Raji (cell line): ENCODE measurements around the gene ZBTB4.
"Not testable (repeated sequence)": the region's sequence is repeated elsewhere in the genome, so short reads cannot be mapped to it uniquely, and the experiment has no call there.

Experiments used
- POLR2A ChIP-seq: IDR thresholded peaks from 2 replicates; pipeline ENCODE4 v1.6.1; 2011; ENCODE audit warnings: low read depth, low read length, control low read depth; ENCODE audit not compliant: insufficient read depth

ZBTB4 gene

DNA sequence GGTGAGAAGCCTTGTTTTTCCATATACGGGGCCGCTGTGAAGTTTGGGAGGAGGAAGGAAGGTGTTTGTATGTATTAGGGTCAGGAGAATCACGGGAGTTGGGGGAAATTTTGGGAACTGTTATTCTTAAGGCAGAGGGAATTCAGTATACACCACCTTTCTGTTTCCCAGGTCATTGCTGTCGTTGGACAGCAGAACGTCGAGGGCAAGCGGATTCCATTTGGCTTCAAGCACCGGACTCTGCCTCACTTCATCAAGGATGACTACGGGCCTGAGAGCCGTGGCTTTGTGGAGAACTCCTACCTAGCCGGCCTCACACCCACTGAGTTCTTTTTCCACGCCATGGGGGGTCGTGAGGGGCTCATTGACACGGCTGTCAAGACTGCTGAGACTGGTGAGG, 22.3 kb upstream of the ZBTB4 start:
- TF ChIP-seq POLR2A, result no peak

DNA sequence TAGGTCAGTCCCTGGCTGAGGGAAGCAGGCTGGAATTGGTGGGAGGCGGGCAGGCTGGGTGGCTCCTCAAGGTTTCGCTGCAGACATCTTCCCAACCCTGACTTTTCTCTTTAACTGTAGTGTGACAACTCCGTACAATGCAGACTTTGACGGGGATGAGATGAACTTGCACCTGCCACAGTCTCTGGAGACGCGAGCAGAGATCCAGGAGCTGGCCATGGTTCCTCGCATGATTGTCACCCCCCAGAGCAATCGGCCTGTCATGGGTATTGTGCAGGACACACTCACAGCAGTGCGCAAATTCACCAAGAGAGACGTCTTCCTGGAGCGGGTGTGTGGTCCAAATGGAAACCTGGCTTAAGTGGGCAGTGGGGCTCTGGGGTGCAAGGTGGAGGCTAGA, 19.7 kb upstream of the ZBTB4 start:
- no peak for TF ChIP-seq POLR2A

DNA sequence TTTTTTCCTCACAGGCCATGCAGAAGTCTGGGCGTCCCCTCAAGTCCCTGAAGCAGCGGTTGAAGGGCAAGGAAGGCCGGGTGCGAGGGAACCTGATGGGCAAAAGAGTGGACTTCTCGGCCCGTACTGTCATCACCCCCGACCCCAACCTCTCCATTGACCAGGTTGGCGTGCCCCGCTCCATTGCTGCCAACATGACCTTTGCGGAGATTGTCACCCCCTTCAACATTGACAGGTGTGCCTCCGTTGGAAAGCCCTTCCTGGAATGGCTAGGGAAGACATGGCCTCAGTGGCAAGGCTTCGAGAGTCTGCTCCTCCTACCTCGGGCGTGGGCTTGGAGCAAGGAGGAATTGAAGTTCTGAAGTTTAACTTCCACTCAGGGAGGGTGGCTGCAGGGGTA, 18.2 kb upstream of the ZBTB4 start:
- TF ChIP-seq POLR2A, result no peak

DNA sequence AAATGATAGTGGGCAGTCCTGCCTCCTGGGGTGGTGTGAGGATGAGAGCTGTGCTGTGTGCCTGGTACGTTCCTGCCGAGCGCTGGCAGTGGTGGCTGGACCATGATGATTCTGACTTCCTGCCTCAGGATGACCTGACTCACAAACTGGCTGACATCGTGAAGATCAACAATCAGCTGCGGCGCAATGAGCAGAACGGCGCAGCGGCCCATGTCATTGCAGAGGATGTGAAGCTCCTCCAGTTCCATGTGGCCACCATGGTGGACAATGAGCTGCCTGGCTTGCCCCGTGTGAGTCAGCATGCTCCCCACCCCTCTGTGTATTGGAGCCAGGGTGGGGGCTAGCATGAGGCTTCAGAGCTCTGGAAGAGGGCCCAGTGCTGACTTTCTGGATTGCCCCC, 17.8 kb upstream of the ZBTB4 start:
- no peak for TF ChIP-seq POLR2A

DNA sequence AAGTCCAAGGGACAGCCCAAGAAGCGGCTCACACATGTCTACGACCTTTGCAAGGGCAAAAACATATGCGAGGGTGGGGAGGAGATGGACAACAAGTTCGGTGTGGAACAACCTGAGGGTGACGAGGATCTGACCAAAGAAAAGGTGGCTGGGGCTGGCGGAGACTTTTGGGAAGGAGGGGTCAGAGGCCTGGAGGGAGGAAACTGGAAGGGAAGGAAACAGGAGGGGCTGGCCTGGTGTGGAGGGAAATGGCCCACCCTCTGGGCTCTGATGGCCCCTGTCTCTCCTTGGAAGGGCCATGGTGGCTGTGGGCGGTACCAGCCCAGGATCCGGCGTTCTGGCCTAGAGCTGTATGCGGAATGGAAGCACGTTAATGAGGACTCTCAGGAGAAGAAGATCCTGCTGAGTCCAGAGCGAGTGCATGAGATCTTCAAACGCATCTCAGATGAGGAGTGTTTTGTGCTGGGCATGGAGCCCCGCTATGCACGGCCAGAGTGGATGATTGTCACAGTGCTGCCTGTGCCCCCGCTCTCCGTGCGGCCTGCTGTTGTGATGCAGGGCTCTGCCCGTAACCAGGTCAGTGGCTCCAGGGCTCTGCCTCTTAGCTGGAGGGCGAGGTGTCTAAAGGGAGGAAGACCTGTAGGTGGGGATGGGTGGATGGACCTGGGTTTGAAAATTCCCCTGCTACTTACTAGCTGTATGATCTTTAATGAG, 17.2 kb upstream of the ZBTB4 start:
- TF ChIP-seq POLR2A, result no peak

DNA sequence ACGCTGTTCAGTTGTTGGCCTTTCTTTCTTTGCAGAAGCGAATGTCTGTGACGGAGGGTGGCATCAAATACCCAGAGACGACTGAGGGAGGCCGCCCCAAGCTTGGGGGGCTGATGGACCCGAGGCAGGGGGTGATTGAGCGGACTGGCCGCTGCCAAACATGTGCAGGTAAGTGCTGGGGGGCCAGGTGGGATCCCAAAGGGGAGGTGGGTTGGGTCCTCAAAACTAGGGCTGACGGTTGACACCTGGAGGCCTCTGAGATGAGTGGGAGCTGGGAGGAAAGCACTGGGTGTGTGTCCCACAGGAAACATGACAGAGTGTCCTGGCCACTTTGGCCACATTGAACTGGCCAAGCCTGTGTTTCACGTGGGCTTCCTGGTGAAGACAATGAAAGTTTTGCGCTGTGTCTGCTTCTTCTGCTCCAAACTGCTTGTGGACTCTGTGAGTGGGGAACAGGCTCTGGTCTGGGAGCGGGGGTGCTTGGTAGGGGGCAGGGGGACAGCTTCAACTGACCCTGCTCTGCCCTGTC, 16.5 kb upstream of the ZBTB4 start:
- no peak for TF ChIP-seq POLR2A

DNA sequence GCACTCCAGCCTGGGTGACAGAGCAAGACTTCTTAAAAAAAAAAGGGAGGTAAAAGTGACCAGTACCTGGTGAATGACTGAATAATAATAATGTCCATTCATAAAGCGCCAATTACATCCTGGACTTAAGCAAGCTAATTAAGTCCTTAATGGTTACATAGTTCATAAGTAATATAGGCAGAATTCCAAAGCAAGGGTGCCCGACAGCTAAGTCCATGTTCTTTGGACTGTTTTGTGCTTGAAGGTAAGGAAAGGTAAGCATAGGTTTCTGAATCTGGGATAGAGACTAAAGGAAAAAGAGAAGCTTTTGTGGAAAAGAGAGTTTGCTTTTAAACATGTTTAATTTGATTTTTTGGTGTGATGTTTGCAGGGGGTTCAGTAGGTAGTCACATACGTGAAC, 14.5 kb upstream of the ZBTB4 start:
- no peak for TF ChIP-seq POLR2A

DNA sequence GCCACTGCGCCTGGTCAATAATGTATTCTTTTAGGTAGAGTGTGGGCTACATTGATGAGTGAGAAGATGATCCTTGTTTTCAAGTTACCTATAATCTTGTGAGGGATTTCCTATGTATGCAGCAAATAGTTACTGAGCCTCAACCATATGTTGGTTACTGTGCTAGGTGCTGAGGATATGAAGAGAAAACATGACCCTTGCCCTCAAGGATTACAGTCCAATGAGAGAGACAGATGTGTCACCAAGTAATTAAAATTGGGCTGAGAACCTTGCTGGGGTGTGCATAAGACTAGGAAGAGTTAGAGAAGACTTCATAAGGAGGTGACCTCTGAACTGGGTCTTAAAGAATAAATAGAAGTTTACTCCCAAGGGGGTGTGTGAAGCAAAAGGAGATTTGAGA, 12.2 kb upstream of the ZBTB4 start:
- TF ChIP-seq POLR2A, result no peak

DNA sequence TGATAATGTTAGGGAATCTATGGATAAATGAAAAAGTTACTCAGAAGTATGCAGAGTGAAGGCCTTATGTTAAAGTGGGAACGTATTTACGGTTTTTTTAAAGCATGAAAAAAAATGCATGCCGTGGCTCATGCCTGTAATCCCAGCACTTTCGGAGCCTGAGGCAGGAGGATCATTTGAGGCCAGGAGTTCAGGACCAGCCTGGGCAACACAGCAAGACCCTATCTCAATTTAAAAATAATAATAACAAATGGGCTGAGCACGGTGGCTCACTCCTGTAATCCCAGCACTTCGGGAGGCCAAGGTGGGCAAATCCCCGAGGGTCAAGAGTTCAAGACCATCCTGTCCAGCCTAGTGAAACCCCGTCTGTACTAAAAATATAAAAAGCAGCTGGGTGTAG, 10.7 kb upstream of the ZBTB4 start:
- no peak for TF ChIP-seq POLR2A

DNA sequence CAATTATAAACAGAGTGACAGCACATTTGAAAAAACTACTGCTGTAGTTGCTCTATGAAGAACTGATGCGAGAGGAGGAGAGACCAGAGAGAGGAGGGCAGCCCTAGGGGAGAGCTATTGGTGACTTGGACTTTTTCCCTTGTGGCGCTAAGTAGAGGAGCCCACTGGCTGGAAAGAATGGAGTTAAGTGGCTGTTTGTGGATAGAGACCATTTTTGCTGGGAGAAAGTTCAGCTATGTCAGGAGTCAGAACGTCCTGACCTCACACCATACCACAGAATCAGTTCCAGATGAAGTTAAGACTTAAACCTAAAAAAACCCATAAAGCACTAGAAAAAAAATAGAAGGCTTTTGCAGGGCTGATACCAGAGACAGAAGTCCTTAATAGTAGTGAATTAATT, 6.8 kb upstream of the ZBTB4 start:
- no peak for TF ChIP-seq POLR2A

DNA sequence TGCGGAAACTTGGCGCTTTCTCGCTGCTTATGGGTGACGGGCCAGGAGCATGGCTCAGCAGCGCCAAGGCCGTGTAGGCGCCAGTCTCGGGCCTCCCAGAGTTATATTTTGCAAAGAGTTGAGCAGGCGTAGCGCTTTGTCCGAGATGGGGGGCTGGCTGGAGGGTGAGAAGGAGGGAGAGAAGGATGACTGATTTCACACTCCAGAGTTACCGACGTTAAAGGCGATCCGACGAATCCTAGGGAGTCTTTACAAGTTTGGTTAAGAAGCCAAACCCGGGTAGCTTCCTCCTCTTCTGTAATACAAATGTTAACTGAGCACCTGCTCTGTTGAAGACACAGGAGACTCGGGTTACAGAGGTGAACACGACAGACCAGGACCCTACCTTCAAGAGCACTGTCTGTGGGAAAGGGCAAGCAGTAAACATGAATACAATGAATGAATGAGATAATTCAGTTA, 5.5 kb upstream of the ZBTB4 start:
- no peak for TF ChIP-seq POLR2A

DNA sequence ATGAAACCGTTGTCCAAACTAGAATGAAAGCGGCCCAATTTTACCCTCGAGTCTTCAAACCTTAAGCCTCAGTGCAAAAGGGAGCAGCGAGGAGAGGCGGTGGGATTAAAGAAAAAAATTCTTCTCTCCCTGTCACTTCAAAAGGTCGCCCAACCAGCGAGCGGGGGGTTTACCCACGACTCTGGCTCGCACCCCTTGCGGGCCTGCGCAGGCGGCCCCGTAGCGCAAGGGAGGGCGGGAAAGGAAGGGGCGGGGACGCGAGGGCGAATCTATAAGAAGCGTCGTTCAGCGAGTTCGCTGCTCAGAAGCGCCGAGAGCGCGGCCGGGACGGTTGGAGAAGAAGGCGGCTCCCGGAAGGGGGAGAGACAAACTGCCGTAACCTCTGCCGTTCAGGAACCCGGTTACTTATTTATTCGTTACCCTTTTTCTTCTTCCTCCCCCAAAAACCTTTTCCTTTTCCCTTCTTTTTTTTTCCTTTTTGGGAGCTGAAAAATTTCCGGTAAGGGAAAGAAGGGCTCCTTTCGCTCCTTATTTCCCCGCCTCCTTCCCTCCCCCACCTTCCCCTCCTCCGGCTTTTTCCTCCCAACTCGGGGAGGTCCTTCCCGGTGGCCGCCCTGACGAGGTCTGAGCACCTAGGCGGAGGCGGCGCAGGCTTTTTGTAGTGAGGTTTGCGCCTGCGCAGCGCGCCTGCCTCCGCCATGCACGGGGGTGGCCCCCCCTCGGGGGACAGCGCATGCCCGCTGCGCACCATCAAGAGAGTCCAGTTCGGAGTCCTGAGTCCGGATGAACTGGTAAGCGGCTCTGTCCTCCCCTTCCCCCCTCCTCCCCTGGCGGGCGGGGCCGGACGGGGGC, 4.9 kb upstream of the ZBTB4 start, which contains the start of gene POLR2A:
TSS of gene POLR2A (plus strand) at position 300 of the 852 bp plus-strand sequence.
- peak; percentile 100 for TF ChIP-seq POLR2A

DNA sequence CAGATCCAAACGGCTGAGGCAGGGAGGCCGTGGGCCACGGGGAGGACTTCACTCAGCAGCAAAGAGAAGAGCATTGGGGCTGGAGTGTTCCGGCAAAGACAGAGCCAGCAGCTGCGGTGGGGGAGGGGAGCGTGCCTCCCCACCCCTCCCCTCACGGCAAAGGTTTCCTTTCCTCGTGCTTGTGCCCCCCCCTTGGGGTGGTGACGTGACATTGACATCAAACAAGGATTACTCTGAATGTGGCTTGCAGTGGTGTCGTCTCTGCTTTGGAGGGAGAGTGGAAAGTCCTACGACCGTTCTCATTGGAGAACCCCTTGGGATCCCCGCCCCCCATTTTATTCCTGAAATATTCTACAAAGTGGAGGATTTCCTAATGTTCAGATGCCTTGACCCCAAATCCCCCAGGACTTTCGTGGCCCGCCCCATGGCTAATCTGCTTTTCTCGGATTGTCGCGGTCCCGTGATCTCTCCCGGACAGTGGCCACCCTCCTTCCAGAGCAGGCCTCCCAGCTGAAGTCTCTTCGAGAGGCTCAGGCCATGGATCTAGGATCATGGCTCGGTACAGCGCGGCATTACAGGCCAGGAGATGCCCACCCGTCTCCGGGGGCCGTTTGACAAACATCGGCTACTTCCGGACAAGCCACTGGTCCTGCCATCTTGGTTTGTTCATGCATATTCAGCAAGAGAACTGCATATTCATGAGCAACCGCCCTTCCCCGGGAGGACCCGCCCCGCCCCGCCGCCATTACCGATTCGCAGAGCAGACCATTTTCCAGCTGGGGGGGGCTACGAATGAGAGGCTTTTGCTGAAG, 4.0 kb upstream of the ZBTB4 start:
- TF ChIP-seq POLR2A, result peak; percentile 66

DNA sequence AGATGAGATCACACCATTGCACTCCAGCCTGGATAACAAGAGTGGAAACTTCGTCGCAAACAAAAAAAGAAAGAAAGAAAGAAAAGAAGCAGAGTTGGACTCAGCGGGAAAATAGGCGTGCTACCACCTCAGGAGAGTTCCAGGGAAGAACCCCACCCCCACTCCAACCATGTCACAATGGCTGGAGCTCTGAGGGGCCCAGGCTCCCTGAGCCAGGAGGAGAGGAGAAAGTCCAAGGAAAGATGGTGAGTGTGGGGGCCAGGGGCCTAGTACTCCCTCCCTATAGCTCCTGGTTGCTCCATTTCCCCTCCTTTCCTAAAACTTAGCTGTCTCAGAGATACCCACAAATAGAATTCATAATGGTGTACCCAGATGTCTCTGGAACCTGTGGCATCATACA, 1.8 kb upstream of the ZBTB4 start, which contains the start of gene SLC35G6:
TSS of gene SLC35G6 (plus strand) at position 172 of the 400 bp plus-strand sequence. CDS start at position 243, 71 bp downstream.
- not testable (repeated sequence) for TF ChIP-seq POLR2A

DNA sequence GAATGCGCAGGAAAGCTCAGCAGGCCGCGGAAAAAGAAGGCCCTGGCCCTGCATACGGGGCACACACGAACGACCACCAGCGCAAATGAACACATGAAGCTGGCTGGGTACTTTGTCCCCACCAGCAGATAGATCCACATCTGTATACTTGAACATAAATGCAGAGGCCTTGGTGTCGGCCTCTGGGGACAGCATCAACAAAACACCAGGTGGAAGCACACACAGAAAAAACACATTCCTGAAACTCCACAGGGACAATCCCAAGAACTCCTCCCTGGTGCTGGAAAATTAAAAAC, 606 bp upstream of the ZBTB4 start:
- no peak for TF ChIP-seq POLR2A
